Endodermal cell (in vitro differentiated cells): ENCODE results near the gene TLE3. TPM values are rescaled to one million over a fixed set of nuclear protein-coding genes. Genes with fewer than 3 reads are reported as not detected.

Experiments
- DNase-seq: peaks from one replicate; pipeline ENCODE4 v3.0.0-alpha.2; 2017
- H3K27ac ChIP-seq: 2 replicates; pipeline ENCODE4 v1.5.1; 2013; ENCODE audit warnings: mild to moderate bottlenecking, low read depth, low read length, moderate library complexity
- H3K27me3 ChIP-seq: 2 replicates; pipeline ENCODE4 v1.6.1; 2013; ENCODE audit warnings: mild to moderate bottlenecking, low read length, moderate library complexity; ENCODE audit not compliant: insufficient read depth, control insufficient read depth, poor library complexity, severe bottlenecking
- H3K36me3 ChIP-seq: 2 replicates; pipeline ENCODE4 v1.7.0; 2013; ENCODE audit warnings: mild to moderate bottlenecking, low read length, moderate library complexity; ENCODE audit not compliant: control insufficient read depth, insufficient read depth
- H3K4me1 ChIP-seq: one replicate; pipeline ENCODE4 v1.7.0; 2013; ENCODE audit warnings: low read length; ENCODE audit not compliant: control insufficient read depth, insufficient read depth
- H3K4me3 ChIP-seq: 2 replicates; pipeline ENCODE4 v1.5.1; 2013; ENCODE audit warnings: mild to moderate bottlenecking, low read length, moderate library complexity
- H3K9ac ChIP-seq: 2 replicates; pipeline ENCODE4 v1.6.1; 2013; ENCODE audit warnings: mild to moderate bottlenecking, low read length, moderate library complexity; ENCODE audit not compliant: poor library complexity, severe bottlenecking; ENCODE audit errors: extremely low read depth
- H3K9me3 ChIP-seq: 2 replicates; pipeline ENCODE4 v1.6.1; 2013; ENCODE audit warnings: mild to moderate bottlenecking, low read length, moderate library complexity; ENCODE audit not compliant: control insufficient read depth
- H3K27ac Mint-ChIP-seq: 2 replicates; pipeline ENCODE4 v1.8.0; 2020; ENCODE audit warnings: mixed read lengths
- H3K27me3 Mint-ChIP-seq: 2 replicates; pipeline ENCODE4 v1.8.0; 2021; ENCODE audit warnings: mild to moderate bottlenecking, mixed read lengths; ENCODE audit not compliant: insufficient read depth
- H3K36me3 Mint-ChIP-seq: 2 replicates; pipeline ENCODE4 v1.8.0; 2020; ENCODE audit warnings: low read depth, mixed read lengths
- H3K4me1 Mint-ChIP-seq: 2 replicates; pipeline ENCODE4 v1.8.0; 2020; ENCODE audit warnings: mixed read lengths
- H3K4me3 Mint-ChIP-seq: 2 replicates; pipeline ENCODE4 v1.8.0; 2020; ENCODE audit warnings: mild to moderate bottlenecking, moderate library complexity, mixed read lengths
- H3K9me3 Mint-ChIP-seq: 2 replicates; pipeline ENCODE4 v1.8.0; 2020; ENCODE audit warnings: mild to moderate bottlenecking, mixed read lengths
- CTCF ChIP-seq: fragments of 200-600 bp; sonication (generic); conservative IDR thresholded peaks from 2 replicates; pipeline ENCODE4 v1.5.0; 2021; ENCODE audit warnings: antibody characterized with exemption, mild to moderate bottlenecking
- WGBS, 2 experiments: methylation state at CpG; one replicate each; pipeline versions ENCODE4 v1.1.5 to v1.1.7; 2013; ENCODE audit warnings: missing lambda C conversion rate in 2 of 2, mixed read lengths in 1 of 2; ENCODE audit not compliant: insufficient coverage in 1 of 2, insufficient read length in 1 of 2; 5-methylcytosine and 5-hydroxymethylcytosine counted together
- total RNA-seq, 2 donors: library from RNA; stranded (reverse); fragmentation: NEBNext Ultra II Directional in 1 of 2; extraction: Animal tissue kit (Norgen Biotek cat#: 25700) in 1 of 2; gene quantifications; 2 replicates in 1 of 2; 3 replicates in 1 of 2; pipeline ENCODE4 v1.2.1, GENCODE V29; 2021

TLE3 gene
- total RNA-seq, 2 donors from 2014 or later = 66.5 to 81.1 TPM

GRCh38 chr15:70033109-70033508, 64.6 kb downstream of the TLE3 start:
- peaks cover 5% of the 10 kb centered on the region for H3K27me3 Mint-ChIP-seq
- Histone ChIP-seq H3K36me3 (no peaks in the 10 kb centered on the region), H3K4me3 (no peak overlapping the region), H3K9ac (peak overlapping the region; percentile 34), H3K27ac (no peak overlapping the region), H3K27me3 (peaks cover 6% of the 10 kb centered on the region), H3K9me3 (no peaks in the 10 kb centered on the region), H3K4me1 (no peaks in the 10 kb centered on the region)
- no peak for TF ChIP-seq CTCF
- no peak for DNase-seq
- no peak overlapping the region for H3K27ac Mint-ChIP-seq
- no peaks in the 10 kb centered on the region for H3K36me3 Mint-ChIP-seq
- H3K9me3 Mint-ChIP-seq = no peaks in the 10 kb centered on the region
- H3K4me3 Mint-ChIP-seq = no peak overlapping the region
- 64 to 80% methylated on average over 1 to 10 of the region's 10 CpGs for WGBS, 2 experiments
- peaks cover 8% of the 10 kb centered on the region for H3K4me1 Mint-ChIP-seq

GRCh38 chr15:70032509-70032908, 65.2 kb downstream of the TLE3 start:
- Mint-ChIP-seq H3K27me3 (peaks cover 5% of the 10 kb centered on the region), H3K4me3 (no peak overlapping the region), H3K4me1 (peaks cover 8% of the 10 kb centered on the region), H3K27ac (no peak overlapping the region), H3K36me3 (no peaks in the 10 kb centered on the region), H3K9me3 (no peaks in the 10 kb centered on the region)
- TF ChIP-seq CTCF = peak; percentile 27
- Histone ChIP-seq H3K9me3 (no peaks in the 10 kb centered on the region), H3K27ac (no peak overlapping the region), H3K9ac (no peak overlapping the region), H3K4me3 (no peak overlapping the region), H3K27me3 (peaks cover 1% of the 10 kb centered on the region), H3K36me3 (no peaks in the 10 kb centered on the region), H3K4me1 (no peaks in the 10 kb centered on the region)
- DNase-seq = peak; percentile 49
- WGBS, 2 experiments = 85% methylated on average over 2 of the region's 2 CpGs; no CpG with 5 or more reads in 1 of the 2 experiments

- H3K36me3 Mint-ChIP-seq = no peaks in the 10 kb centered on the region
- H3K36me3 ChIP-seq = no peaks in the 10 kb centered on the region
- no peak overlapping the region for H3K27ac Mint-ChIP-seq
- no peak overlapping the region for H3K4me3 ChIP-seq
- H3K9ac ChIP-seq = no peak overlapping the region
- DNase-seq = no peak
- no peaks in the 10 kb centered on the region for H3K4me1 ChIP-seq
- peaks cover 6% of the 10 kb centered on the region for H3K4me1 Mint-ChIP-seq
- 86 to 94% methylated on average over 2 of the region's 2 CpGs for WGBS, 2 experiments
- no peak overlapping the region for H3K27ac ChIP-seq
- TF ChIP-seq CTCF = no peak
- no peak overlapping the region for H3K4me3 Mint-ChIP-seq
- H3K27me3 Mint-ChIP-seq = peaks cover 7% of the 10 kb centered on the region
- no peaks in the 10 kb centered on the region for H3K9me3 Mint-ChIP-seq
- H3K27me3 ChIP-seq = no peaks in the 10 kb centered on the region
- no peaks in the 10 kb centered on the region for H3K9me3 ChIP-seq
Measured at GRCh38 chr15:70031713-70032112, 66.0 kb downstream of the TLE3 start.
